Uterus (tissue), 4 donors: ENCODE results near the gene DCANP1. TPM values are rescaled to one million over a fixed set of nuclear protein-coding genes. Genes with fewer than 3 reads are reported as not detected.

Source experiments
- DNase-seq, 2 donors: peaks; one replicate each; pipeline ENCODE4 v3.0.0-alpha.2; 2019 to 2020
- H3K27ac ChIP-seq, 2 donors: fragments of 200-600 bp; sonication (generic); 1 replicate in 1 of 2; 2 replicates in 1 of 2; pipeline ENCODE4 v1.5.1; 2016 to 2018
- H3K27me3 ChIP-seq, 2 donors: fragments of 200-600 bp; sonication (generic); one replicate each; pipeline ENCODE4 v1.5.1; 2018 to 2019; ENCODE audit warnings: control low read depth in 1 of 2
- H3K36me3 ChIP-seq, 2 donors: fragments of 200-600 bp; sonication (generic); one replicate each; pipeline ENCODE4 v1.5.1; 2019; ENCODE audit warnings: control low read depth in 1 of 2
- H3K4me1 ChIP-seq, 2 donors: fragments of 200-600 bp; sonication (generic); one replicate each; pipeline ENCODE4 v1.5.1; 2018 to 2019; ENCODE audit warnings: control low read depth in 1 of 2
- H3K4me3 ChIP-seq, 2 donors: fragments of 200-600 bp; sonication (generic); 1 replicate in 1 of 2; 2 replicates in 1 of 2; pipeline ENCODE4 v1.5.1; 2018 to 2019; ENCODE audit warnings: mild to moderate bottlenecking in 1 of 2
- H3K9me3 ChIP-seq, 2 donors: fragments of 200-600 bp; sonication (generic); one replicate each; pipeline ENCODE4 v1.5.1; 2019; ENCODE audit warnings: control low read depth in 1 of 2
- POLR2A ChIP-seq, 2 donors: fragments of 450-650 bp; IDR thresholded peaks; one replicate each; pipeline ENCODE4 v1.6.1; 2016; ENCODE audit warnings: antibody characterized with exemption in 2 of 2, mild to moderate bottlenecking in 1 of 2, moderate library complexity in 1 of 2
- intact Hi-C: fragments of 100-400 bp; cut with DNase I; formaldehyde crosslinking; loops from one replicate; pipeline ENCODE4 v1.15.1; 2023; ENCODE audit warnings: low total_unique reads
- total RNA-seq, 4 donors: library from RNA; depleted of rRNA in 3 of 4; stranded (reverse); fragments of >200 nt in 3 of 4; gene quantifications; one replicate each; pipeline versions ENCODE4 v1.1.0 to v1.2.4, GENCODE V29; 2014 to 2023
- TF ChIP-seq, protein P1 (sequence below), 4 experiments: fragments of 200-600 bp in 2 of 4; fragments of 450-650 bp in 2 of 4; sonication (generic) in 2 of 4; IDR thresholded peaks; one replicate each; pipeline ENCODE4 v1.5.1; 2016 to 2019; ENCODE audit warnings: antibody characterized with exemption in 4 of 4, mild to moderate bottlenecking in 2 of 4, moderate library complexity in 1 of 4
- donor health status: DM: yes; HTN: yes; CAD: no.

The DCANP1 gene
- total RNA-seq, 4 donors from 2014 or later = not detected

DNA sequence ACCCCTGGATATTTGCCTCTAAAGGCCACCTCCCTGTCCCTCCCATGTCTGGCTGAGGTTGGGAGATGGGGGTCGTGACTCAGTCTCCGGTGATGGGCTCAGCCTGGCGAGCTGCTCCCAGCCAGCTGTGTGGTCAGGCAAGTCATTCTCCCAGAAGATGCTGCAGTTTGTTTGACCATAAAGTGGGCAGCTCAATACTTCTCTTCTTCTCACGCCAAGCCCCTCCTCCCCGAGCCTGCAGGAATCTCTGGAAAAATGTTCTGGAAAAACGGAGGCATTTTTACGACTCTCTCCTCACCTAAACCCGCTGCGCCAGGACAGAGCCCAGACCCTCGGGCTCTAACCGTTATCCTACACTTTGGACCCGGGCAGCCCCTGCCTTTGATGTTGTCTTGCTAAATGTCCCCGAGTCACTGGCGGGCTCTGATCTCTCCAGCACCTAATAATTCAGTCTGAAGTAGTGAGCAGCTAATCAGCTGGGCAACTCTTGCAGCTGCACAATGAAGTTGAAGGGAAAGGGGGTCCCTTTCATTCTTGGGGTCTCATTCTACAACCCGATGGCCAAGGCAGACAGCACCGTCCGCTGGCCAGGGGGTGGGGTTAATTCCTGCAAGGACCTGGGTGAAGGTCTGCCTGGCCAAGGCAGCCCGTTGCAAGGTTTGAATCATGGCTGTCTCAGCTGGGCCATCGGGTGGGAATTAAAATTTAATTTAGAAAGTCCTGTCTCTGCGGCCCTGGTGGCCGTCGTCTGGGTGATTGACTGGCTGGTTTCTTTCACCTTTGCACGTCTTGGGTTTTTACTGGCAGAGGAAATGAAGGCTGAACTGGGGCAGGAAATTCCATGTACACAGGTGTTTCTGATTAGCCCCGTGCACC lies 12.3 kb downstream of the DCANP1 start:
- no peaks in the 10 kb centered on the region for H3K9me3 ChIP-seq
- H3K27ac ChIP-seq = no peak overlapping the region
- TF ChIP-seq POLR2A (IDR thresholded peaks at IDR 0.05) = no peak
- TF ChIP-seq, protein P1, sequence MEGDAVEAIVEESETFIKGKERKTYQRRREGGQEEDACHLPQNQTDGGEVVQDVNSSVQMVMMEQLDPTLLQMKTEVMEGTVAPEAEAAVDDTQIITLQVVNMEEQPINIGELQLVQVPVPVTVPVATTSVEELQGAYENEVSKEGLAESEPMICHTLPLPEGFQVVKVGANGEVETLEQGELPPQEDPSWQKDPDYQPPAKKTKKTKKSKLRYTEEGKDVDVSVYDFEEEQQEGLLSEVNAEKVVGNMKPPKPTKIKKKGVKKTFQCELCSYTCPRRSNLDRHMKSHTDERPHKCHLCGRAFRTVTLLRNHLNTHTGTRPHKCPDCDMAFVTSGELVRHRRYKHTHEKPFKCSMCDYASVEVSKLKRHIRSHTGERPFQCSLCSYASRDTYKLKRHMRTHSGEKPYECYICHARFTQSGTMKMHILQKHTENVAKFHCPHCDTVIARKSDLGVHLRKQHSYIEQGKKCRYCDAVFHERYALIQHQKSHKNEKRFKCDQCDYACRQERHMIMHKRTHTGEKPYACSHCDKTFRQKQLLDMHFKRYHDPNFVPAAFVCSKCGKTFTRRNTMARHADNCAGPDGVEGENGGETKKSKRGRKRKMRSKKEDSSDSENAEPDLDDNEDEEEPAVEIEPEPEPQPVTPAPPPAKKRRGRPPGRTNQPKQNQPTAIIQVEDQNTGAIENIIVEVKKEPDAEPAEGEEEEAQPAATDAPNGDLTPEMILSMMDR (IDR thresholded peaks at IDR 0.05) = no peak
- intact Hi-C loops = no loop called here
- DNase-seq = no peak
- no peaks in the 10 kb centered on the region for H3K36me3 ChIP-seq
- no peaks in the 10 kb centered on the region for H3K27me3 ChIP-seq
- no peaks in the 10 kb centered on the region for H3K4me1 ChIP-seq
- H3K4me3 ChIP-seq = no peak overlapping the region

DNA sequence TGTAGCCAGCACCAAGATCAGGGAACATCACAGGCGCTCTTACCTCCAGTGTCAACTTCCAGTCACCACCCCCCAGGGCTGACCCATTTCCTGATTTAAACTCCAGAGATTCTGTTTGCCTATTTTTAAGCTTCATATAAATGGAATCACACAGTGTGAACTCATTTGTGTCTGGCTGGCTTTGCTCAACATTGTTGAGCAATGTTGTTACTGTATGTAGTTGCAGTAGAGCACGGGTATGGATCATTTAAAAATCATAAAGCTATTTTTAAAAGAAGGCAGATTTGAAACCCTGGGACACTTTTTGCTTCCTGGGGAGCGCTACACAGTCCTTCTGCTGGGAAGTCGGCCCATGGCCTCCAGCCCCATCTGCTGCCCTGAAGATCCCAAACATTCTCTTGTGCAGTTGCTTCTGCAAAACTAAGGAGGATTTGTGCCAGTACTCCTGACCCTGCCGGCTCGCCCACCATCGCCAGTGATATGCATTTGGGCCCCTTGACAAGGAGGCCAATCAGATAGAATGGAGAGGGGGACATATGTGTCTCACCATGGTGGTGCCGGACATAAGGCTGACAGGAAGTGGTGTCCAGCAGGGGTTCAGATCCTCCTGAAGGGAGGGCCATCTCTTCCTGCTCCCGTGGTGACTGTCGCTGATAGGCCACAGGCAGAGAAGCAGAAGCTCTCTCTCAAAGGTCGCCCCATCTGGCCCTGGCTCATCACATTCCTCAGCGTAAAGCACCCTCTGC lies 13.3 kb downstream of the DCANP1 start:
- H3K9me3 ChIP-seq = no peaks in the 10 kb centered on the region
- no peaks in the 10 kb centered on the region for H3K36me3 ChIP-seq
- H3K4me3 ChIP-seq = no peak overlapping the region
- no peak for DNase-seq
- no peak overlapping the region for H3K27ac ChIP-seq
- H3K4me1 ChIP-seq = no peaks in the 10 kb centered on the region
- H3K27me3 ChIP-seq = no peaks in the 10 kb centered on the region
- TF ChIP-seq POLR2A (IDR thresholded peaks at IDR 0.05) = no peak
- TF ChIP-seq, protein P1 (IDR thresholded peaks at IDR 0.05) = no peak
- intact Hi-C loops = no loop called here

DNA sequence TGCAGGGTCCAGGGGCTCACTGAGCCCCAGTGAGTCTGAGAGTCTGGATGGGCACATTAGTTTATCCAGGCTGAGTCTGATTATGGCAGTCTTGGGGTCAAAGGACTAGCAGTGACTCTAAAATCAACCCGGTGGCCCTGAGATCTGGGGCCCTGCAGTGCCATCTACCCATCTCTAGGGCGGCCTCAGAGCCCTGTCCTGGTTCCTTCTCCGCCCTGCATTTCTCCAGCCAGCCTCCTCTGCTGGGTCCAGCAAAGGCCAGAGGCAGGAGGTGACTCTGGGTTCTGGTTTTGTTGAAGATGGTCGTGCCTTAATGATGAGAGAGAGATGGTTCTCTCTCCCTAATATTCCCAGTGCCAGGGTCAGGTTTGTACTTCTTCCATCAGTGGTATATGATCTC lies 15.0 kb downstream of the DCANP1 start:
- no peak for DNase-seq
- H3K36me3 ChIP-seq = no peaks in the 10 kb centered on the region
- H3K27me3 ChIP-seq = no peaks in the 10 kb centered on the region
- no peaks in the 10 kb centered on the region for H3K9me3 ChIP-seq
- H3K27ac ChIP-seq = no peak overlapping the region
- no peak overlapping the region for H3K4me3 ChIP-seq
- no peaks in the 10 kb centered on the region for H3K4me1 ChIP-seq
- intact Hi-C loops = no loop called here
- TF ChIP-seq POLR2A (IDR thresholded peaks at IDR 0.05) = no peak
- TF ChIP-seq, protein P1 (IDR thresholded peaks at IDR 0.05) = no peak

DNA sequence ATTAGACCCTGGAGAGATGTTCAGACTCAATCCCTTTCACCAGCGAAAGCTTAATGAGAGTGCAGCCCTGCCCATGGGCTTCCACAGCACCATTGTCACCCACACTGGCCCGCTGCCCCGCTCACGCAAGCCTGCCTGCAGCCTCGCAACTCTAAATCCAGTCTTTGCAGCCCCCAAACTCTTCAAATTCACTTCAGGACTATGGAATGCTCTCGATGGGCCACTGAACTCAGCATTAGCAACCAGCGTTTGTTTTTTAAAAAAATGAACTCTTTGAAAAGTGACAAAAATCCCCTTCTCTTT lies 17.1 kb downstream of the DCANP1 start:
- H3K9me3 ChIP-seq = no peaks in the 10 kb centered on the region
- no peaks in the 10 kb centered on the region for H3K36me3 ChIP-seq
- no peaks in the 10 kb centered on the region for H3K27me3 ChIP-seq
- intact Hi-C loops = no loop called here
- TF ChIP-seq, protein P1 (IDR thresholded peaks at IDR 0.05) = no peak
- no peak for TF ChIP-seq POLR2A (IDR thresholded peaks at IDR 0.05)
- H3K4me1 ChIP-seq = no peaks in the 10 kb centered on the region
- H3K4me3 ChIP-seq = no peak overlapping the region
- no peak overlapping the region for H3K27ac ChIP-seq
- no peak for DNase-seq
